ENCODE measurements around the gene EFCAB9.
"Not testable (repeated sequence)": the region's sequence is repeated elsewhere in the genome, so short reads cannot be mapped to it uniquely, and the experiment has no call there.

- not testable (repeated sequence) for TF ChIP-seq CTCF (IDR thresholded peaks at IDR 0.05; ENCODE audit: poor library complexity, severe bottlenecking); POLR2AphosphoS5 (IDR thresholded peaks at IDR 0.05); EP300 (conservative IDR thresholded peaks at IDR 0.05; ENCODE audit: poor library complexity, severe bottlenecking)
Measured at GRCh38 chr5:172149481-172149880, 44.5 kb upstream of the EFCAB9 start.

Data from neural cell (in vitro differentiated cells).